Osteocyte (in vitro differentiated cells): ENCODE data around the gene ABHD2. TPM values are rescaled to one million over a fixed set of nuclear protein-coding genes. Genes with fewer than 3 reads are reported as not detected.

ENCODE experiments used
- DNase-seq: peaks from one replicate; pipeline ENCODE4 v3.0.0; 2021; ENCODE audit warnings: mixed read lengths; ENCODE audit not compliant: unreplicated experiment; ENCODE audit errors: extremely low spot score
- H3K27ac Mint-ChIP-seq: one replicate; pipeline ENCODE4 v1.8.0; 2021; ENCODE audit warnings: mild to moderate bottlenecking, mixed read lengths; ENCODE audit not compliant: unreplicated experiment
- H3K27me3 Mint-ChIP-seq: one replicate; pipeline ENCODE4 v1.8.0; 2021; ENCODE audit warnings: mixed read lengths; ENCODE audit not compliant: unreplicated experiment
- H3K36me3 Mint-ChIP-seq: one replicate; pipeline ENCODE4 v1.8.0; 2021; ENCODE audit warnings: mixed read lengths; ENCODE audit not compliant: unreplicated experiment
- H3K4me1 Mint-ChIP-seq: one replicate; pipeline ENCODE4 v1.8.0; 2021; ENCODE audit warnings: mixed read lengths; ENCODE audit not compliant: unreplicated experiment
- H3K4me3 Mint-ChIP-seq: one replicate; pipeline ENCODE4 v1.8.0; 2021; ENCODE audit warnings: mild to moderate bottlenecking, moderate library complexity, mixed read lengths; ENCODE audit not compliant: unreplicated experiment
- H3K9me3 Mint-ChIP-seq: one replicate; pipeline ENCODE4 v1.8.0; 2021; ENCODE audit warnings: mixed read lengths; ENCODE audit not compliant: unreplicated experiment
- CTCF ChIP-seq: fragments of 200-600 bp; sonication (generic); IDR thresholded peaks from 2 replicates; pipeline ENCODE4 v1.5.0; 2021; ENCODE audit warnings: antibody characterized with exemption, mild to moderate bottlenecking, moderate library complexity
- total RNA-seq: library from RNA; stranded (reverse); gene quantifications from 2 replicates; pipeline ENCODE4 v1.2.1, GENCODE V29; 2021

Gene ABHD2
- total RNA-seq, 1 donor from 2014 or later = 85.7 TPM

- Mint-ChIP-seq H3K4me1 (peaks cover 51% of the 10 kb centered on the region), H3K27me3 (no peaks in the 10 kb centered on the region), H3K4me3 (no peak overlapping the region), H3K27ac (peak overlapping the region; percentile 69), H3K9me3 (no peaks in the 10 kb centered on the region), H3K36me3 (peaks cover 31% of the 10 kb centered on the region)
- no peak for DNase-seq
- no peak for TF ChIP-seq CTCF
These were observed 37.0 kb downstream of the ABHD2 start for GRCh38 chr15:89125088-89125826.

- no peaks in the 10 kb centered on the region for H3K9me3 Mint-ChIP-seq
- H3K27ac Mint-ChIP-seq = peak overlapping the region; percentile 24
- peaks cover 43% of the 10 kb centered on the region for H3K4me1 Mint-ChIP-seq
- no peak for DNase-seq
- H3K27me3 Mint-ChIP-seq = no peaks in the 10 kb centered on the region
- no peak overlapping the region for H3K4me3 Mint-ChIP-seq
- TF ChIP-seq CTCF = no peak
- H3K36me3 Mint-ChIP-seq = peaks cover 37% of the 10 kb centered on the region
These were observed 37.8 kb downstream of the ABHD2 start for GRCh38 chr15:89126009-89126408.

- H3K27ac Mint-ChIP-seq = peak overlapping the region; percentile 39
- H3K4me3 Mint-ChIP-seq = no peak overlapping the region
- H3K9me3 Mint-ChIP-seq = no peaks in the 10 kb centered on the region
- H3K27me3 Mint-ChIP-seq = no peaks in the 10 kb centered on the region
- no peak for DNase-seq
- H3K4me1 Mint-ChIP-seq = peaks cover 35% of the 10 kb centered on the region
- no peak for TF ChIP-seq CTCF
- H3K36me3 Mint-ChIP-seq = peaks cover 48% of the 10 kb centered on the region
These were observed 38.9 kb downstream of the ABHD2 start for GRCh38 chr15:89127054-89127702.

GRCh38 chr15:89128320-89129122 lies 40.3 kb downstream of the ABHD2 start:
- Mint-ChIP-seq H3K27ac (no peak overlapping the region), H3K36me3 (peaks cover 41% of the 10 kb centered on the region), H3K4me1 (peaks cover 32% of the 10 kb centered on the region), H3K9me3 (no peaks in the 10 kb centered on the region), H3K4me3 (no peak overlapping the region), H3K27me3 (no peaks in the 10 kb centered on the region)
- no peak for TF ChIP-seq CTCF
- DNase-seq = no peak
